HepG2 (cell line): ENCODE measurements around the gene C9orf43. TPM values are rescaled to one million over a fixed set of nuclear protein-coding genes. Genes with fewer than 3 reads are reported as not detected.

Experiments
- ATF6 ChIP-seq: sonication (generic); formaldehyde crosslinking; conservative IDR thresholded peaks from 2 replicates; pipeline ENCODE4 v1.4.0; 2020; ENCODE audit warnings: missing genetic modification reagents
- CCDC6 ChIP-seq: sonication (generic); formaldehyde crosslinking; IDR thresholded peaks from 2 replicates; pipeline ENCODE4 v1.8.1; 2022; ENCODE audit warnings: mild to moderate bottlenecking, missing genetic modification reagents, moderate library complexity
- CSRNP2 ChIP-seq: sonication (generic); formaldehyde crosslinking; conservative IDR thresholded peaks from 2 replicates; pipeline ENCODE4 v1.8.0; 2022; ENCODE audit warnings: low read depth, missing genetic modification reagents
- THRA ChIP-seq: sonication (generic); formaldehyde crosslinking; IDR thresholded peaks from 2 replicates; pipeline ENCODE4 v1.4.0; 2020; ENCODE audit warnings: missing genetic modification reagents, borderline replicate concordance
- ZBTB42 ChIP-seq: sonication (generic); formaldehyde crosslinking; IDR thresholded peaks from 2 replicates; pipeline ENCODE4 v1.5.0; 2020; ENCODE audit warnings: mild to moderate bottlenecking, missing genetic modification reagents
- ZBTB44 ChIP-seq: sonication (generic); formaldehyde crosslinking; IDR thresholded peaks from 2 replicates; pipeline ENCODE4 v1.4.0; 2020; ENCODE audit warnings: missing genetic modification reagents
- ZNF318 ChIP-seq: sonication (generic); formaldehyde crosslinking; IDR thresholded peaks from 2 replicates; pipeline ENCODE4 v1.4.0; 2020; ENCODE audit warnings: mild to moderate bottlenecking, missing genetic modification reagents
- ZNF749 ChIP-seq: sonication (generic); formaldehyde crosslinking; IDR thresholded peaks from 2 replicates; pipeline ENCODE4 v1.8.0; 2022; ENCODE audit warnings: mild to moderate bottlenecking, missing genetic modification reagents, moderate library complexity, borderline replicate concordance
- polyA plus RNA-seq, 8 experiments: library from polyadenylated mRNA; depleted of rRNA in 3 of 8; stranded (reverse) in 7 of 8; unstranded in 1 of 8; fragments of >200 nt; fragmentation: Illumina TruSeq in 4 of 8; extraction: Trizol in 4 of 8; gene quantifications; 2 replicates each; pipeline versions ENCODE4 v1.2.1 to v1.2.3, GENCODE V29; 2011 to 2016; ENCODE audit warnings: low read depth in 4 of 8, missing spikeins in 1 of 8, mixed read lengths in 1 of 8; ENCODE audit not compliant: insufficient read depth in 1 of 8
- total RNA-seq, 5 experiments: library from RNA; depleted of rRNA; stranded (reverse); fragments of >200 nt; fragmentation: Illumina TruSeq; extraction: Trizol; gene quantifications; 2 replicates each; pipeline ENCODE4 v1.2.3, GENCODE V29; 2016; ENCODE audit warnings: low read depth in 1 of 5

Gene C9orf43
- total and polyA plus RNA-seq, 2 of the 13 experiments (the other 11 are each of a cell fraction or from before 2014, with no cell fraction given): 0.24 to 0.31 TPM

- peak; percentile 32; the same call in 1 of the 2 replicates for TF ChIP-seq THRA (CRISPR knock-in tag)
- TF ChIP-seq CCDC6: no peak
- TF ChIP-seq ZBTB44 (CRISPR knock-in tag): no peak
- TF ChIP-seq ZNF318 (CRISPR knock-in tag): no peak
- peak; percentile 62; the same call in 1 of the 2 replicates for TF ChIP-seq ZNF749 (CRISPR knock-in tag)
- no peak for TF ChIP-seq ZBTB42
- TF ChIP-seq ATF6 (CRISPR knock-in tag): no peak
- no peak for TF ChIP-seq CSRNP2 (CRISPR knock-in tag)
Measured at GRCh38 chr9:113463418-113464285, 53.1 kb downstream of the C9orf43 start, which contains the start of gene RGS3 (continued).
